ENCODE measurements around the gene BABAM2.
A peak's percentile ranks its signal among the peaks of the same experiment; 100 is the strongest.
"Not testable (repeated sequence)": the region's sequence is repeated elsewhere in the genome, so short reads cannot be mapped to it uniquely, and the experiment has no call there.

BABAM2 gene

DNA sequence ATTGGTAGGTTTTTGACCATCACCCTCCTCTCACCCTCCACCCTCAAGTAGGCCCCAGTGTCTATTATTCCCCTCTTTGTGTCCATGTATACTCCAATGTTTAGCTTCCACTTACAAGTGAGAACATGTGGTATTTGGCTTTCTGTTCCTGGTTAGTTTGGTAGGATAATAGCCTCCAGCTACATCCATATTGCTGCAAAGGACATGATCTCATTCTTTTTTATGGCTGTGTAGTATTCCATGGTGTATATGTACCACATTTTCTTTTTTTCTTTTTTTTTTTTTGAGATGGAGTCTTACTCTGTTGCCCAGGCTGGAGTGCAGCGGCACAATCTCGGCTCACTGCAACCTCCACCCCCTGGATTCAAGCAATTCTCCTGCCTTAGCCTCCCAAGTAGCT lies 88.2 kb downstream of the BABAM2 start:
- DNase-seq (ENCODE audit: low spot score): not testable (repeated sequence)

DNA sequence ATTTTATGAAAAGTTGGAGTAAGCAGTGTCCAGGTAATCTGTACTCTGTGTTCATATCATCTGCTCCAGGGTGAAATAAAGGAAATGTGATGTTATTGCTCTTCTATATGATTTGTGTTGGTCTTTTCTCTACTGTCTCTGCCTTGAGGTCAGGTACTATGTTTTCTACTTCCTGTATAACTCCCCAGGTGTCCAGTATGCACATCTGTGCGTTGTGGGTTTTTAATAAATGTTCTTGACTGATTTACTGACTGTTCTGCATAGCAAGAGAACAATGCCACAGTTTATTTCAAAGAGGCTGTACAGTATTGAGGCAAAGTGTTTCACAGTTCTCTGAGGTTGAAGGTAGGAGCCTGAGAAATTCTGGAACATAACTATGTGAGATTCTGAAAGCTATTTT lies 89.7 kb downstream of the BABAM2 start:
- no peak for DNase-seq (ENCODE audit: low spot score)

DNA sequence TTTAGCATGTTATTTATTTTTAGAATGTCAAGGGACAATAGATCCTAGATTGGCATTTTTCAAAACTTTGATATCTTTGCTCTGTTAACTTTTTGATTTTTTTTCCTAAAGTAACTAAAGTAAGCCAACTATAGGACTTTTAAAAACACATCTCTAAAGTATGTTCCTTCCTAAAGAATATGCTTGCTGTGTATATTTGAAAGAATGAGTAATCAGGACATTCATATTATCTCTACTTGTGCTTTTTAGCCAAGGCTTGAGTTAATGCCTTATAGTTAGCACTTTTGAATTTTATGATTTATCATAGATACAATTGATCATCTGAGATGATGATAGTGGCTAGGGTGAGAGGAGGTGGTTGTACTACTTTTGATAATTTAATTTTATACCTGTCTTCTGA lies 93.6 kb downstream of the BABAM2 start:
- no peak for DNase-seq (ENCODE audit: low spot score)

DNA sequence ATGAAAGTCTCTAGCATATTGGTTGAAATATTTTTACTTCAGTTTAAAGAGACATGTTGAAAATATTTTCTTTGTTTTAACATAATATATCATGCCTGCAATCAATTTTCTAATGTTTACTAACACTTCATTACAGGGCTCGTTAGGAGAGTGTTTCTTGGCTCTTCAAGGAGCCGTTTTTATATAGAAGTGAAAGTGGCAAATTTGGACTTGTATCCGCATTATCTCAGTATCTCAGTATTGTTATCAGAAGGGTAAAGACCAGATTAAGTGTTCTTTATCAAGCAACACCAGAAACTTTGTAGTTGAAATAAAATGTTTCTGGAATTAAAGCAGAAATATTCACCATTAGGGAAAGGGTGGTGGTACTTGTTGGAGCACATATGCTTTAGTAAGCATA lies 97.8 kb downstream of the BABAM2 start:
- DNase-seq (ENCODE audit: low spot score): no peak

DNA sequence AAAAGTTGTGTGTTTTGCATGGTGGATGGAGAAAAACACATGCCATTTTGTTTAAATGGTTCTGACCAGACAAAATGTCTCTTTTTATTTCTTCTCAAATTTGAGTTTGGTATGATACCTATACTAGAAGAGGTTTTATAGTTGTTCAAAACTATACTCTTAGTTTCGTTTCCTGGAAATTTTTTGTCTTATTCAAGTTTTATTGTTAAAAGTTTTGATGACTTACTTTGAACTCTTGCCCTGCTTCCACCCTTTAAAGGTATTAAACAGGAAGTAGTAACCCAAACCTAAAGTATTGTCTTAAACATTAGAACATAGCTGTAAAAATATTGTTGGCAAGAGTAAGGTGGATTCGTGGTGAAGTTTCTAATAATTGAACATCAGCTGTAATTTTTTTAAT lies 98.2 kb downstream of the BABAM2 start:
- no peak for DNase-seq (ENCODE audit: low spot score)

DNA sequence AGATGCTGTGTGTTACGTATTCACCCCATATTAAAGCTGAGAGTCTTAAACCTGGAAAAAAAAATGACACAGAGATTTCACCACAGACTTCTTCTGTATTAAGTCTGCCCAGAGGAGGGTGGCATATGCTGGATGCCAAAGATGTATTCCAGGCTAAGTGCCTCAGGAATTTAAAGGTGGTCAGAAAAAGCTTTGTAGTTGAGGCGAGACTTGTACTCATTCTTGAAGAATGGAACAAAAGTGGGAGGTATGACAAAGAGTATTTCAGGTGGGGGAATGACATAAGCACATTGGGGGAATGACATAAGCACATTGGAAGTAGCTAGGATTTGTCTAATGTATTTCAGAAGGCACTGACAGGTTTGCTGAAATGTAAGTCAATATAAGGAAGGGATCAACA lies 98.6 kb downstream of the BABAM2 start:
- no peak for DNase-seq (ENCODE audit: low spot score)

DNA sequence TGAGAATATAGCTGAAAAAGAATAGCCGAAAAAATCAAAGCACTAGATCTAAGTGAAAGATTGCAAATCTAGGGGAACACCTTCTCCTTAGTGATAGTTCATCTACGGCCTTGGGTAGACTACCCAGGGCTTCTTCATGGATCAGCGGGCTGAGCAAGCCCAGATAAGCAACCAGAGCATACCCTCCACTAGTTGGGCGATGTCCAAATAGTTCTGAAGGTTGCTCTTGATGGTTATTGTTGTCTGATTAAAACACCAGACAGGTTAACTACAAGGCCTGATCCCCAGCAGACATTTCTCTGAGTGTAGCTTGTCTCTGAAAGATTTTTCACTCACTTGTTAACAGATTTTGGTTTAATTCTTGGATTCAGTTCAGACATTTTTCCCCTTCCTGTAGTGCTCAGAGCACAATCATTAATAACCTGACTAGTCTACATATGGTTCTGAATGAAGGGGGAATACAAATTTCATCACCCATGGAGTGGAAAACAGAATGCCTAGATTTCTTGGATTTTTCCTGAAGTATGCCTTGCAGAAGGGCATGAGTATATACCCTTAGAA lies 99.6 kb downstream of the BABAM2 start:
- no peak for DNase-seq (ENCODE audit: low spot score)

DNA sequence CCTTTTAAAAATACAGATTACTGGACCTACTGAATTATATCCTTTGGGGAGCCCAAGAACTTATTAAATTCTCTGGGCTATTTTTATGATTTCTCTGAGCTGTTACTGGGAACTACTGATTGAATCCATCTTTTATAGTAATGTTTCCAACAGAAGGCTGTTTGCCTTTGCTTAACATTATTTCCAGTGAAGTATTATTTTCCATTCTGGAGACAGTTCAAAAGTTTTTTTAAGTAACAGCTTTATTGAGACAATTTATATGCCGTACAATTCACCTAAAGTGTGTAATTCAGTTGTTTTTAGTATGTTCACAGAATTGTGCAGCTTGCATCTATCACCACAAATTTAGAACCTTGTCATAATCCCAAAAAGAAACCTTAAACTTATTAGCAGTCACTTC lies 100.6 kb downstream of the BABAM2 start:
- DNase-seq (ENCODE audit: low spot score): no peak

DNA sequence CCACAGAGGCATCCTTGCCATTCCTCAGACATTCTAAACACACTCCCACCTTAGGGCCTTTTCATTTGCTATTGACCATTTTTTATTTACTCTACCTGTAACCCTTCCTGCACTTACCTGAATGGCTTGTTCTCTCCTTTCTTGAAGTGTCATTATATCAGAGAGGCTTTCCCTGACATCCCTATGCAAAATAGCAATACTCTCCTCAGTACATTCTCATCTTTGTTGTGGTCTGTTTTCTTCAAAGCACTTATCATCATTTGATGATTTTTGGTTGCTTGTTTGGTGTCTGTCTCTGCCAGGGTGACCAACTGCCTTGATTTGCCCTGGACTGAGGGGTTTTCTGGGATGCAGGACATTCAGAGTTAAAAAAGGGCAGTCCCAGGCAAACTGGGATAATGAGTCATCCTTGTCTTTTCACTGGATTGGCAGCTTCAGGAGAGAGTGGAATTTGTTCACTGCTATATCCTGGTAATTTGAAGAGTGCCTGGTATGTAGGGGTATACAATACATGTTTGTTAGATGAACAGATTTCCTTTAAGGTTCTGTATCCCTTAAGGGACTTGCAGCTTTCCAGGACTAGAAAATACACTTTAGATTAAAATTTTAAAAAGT lies 102.4 kb downstream of the BABAM2 start:
- peak; percentile 31 for DNase-seq (ENCODE audit: low spot score)

DNA sequence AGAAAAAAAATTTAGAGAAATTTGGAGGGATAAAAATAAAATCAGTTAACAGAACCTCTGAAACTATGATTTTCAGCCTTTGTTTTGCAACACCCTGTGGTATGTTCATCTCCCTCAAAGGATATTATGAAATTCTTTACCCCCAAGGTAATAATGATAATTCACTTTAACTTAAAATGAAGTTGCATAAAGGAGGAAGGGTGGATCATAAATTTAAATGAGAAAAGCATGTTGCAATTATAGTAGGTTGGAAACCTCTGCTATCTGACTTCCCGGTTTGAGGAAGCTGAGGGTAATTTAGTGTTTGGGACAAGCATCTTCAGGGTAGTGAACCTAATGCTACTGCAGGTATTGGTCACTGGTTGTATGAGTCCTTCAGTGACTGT lies 102.9 kb downstream of the BABAM2 start:
- no peak for DNase-seq (ENCODE audit: low spot score)

DNA sequence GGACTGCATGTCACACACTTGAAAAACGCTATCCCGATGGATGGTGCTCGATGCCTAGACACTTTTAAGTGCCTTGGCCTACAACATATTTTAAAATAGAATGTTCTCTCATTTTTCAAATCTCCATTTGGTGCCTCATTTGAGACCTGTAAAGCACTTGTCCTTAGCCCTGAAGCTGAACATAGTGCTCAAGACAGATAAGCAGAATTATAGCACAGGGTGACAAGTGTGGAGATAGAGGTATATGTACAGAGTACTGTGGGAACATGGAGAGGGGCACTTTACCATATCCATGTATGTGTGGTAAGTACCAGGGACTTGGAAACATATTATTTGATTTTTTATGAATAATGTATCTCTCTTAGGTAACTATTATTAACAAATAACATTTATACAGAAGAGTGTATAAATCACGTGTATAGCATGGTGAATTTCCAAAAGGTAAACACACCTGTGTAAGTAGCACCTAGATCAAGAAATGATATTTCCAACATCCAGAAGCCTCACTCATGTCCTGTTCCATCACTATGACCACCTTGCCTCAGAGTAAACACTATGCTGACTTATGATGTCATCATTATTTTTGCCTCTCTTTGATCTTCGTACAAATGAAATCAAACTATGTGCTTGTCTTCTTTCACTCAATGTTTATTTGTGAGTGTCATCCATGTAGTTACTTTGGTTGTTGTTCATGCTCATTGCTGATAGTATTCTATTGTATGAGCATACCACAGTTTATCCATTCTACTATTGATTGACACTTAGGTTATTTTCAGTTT lies 103.6 kb downstream of the BABAM2 start:
- no peak for DNase-seq (ENCODE audit: low spot score)

DNA sequence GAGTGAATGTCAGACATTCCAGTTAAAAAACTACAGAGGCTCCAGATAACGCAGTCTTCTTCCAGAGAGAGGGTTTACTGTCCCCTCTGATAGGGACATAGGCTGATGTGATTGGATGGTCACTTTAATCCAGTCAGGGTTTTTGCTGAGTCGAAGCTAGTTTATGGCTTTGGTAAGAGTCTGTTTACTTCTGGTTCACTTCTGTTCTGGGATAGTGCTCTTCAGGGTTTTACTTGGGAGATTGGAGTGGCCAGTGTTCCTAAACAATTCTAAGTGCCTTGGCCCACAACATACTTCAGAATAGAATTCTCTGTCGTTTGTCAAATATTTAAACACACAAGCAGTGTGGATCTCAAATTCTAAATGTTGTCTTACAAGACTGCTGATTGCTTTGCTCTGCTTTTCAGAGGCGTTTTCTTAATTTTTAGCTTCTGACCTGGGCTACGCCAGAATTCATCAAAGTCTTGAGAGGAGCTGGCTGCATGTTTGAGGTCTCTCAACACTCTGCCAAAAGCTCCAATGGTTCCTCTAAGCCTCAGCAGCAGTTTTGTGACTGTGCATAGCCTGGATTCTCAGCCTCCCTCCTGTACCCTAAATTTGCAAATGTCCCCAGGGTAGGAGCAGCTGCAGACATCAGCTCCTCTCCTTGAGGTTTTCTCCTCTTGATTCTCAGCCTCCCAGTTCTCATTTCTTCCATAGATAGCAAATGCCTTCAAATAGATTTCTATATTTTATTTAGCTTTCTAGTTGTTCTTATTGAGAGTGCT lies 105.8 kb downstream of the BABAM2 start:
- DNase-seq (ENCODE audit: low spot score): no peak

DNA sequence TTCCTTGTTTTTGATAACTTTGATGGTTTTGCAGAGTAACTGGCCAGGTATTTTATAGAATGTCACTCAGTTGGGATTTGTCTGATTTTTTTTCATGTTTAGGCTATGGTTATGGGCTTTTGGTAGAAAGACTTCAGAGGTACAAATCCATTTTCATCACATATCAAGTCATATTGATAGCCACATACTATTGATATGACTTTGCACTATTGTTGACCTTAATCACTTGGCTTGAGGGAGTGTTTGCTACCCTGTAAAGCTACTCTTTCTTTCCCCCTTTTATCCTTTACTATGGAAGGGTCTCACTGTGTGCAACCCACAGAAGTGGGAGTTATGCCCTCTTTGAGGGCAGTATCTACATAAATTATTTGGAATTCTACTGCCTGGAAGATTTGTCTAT lies 109.8 kb downstream of the BABAM2 start:
- DNase-seq (ENCODE audit: low spot score): no peak

DNA sequence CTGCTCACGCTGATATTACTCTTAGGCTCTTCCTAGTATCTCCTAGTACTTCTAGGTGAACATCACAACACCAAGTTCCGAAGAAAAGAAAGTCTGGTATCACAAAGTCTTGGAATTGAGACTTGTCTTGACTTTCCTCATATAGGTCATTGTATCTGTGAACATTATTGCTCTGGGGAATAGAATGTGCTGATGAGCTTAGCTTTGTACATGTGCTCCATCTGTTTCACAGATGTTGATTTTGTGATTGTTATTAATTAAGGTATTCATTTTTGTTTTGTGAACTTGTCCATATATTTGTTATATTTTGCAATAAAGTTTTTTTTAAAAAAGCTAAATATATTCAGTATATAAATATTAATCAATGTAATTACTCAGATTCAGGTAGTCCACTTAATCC lies 111.7 kb downstream of the BABAM2 start:
- DNase-seq (ENCODE audit: low spot score): no peak

DNA sequence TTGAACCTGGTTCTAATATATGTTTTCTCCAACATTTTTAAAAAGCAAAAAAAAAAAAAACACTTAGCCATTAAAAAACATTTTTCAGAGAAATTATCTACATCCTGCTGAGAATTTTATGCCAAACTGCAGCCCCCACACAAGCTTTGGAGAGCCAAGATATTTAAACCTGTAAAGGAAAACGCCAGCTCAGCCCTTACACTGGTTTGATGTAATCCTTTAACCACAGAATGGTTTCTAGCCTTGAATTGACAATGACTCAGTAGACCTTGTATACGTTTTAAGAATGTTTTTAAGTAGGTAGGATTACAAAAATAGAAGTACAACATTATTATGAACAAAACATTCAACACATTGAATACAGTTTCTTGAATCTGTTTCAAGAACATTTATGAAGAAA lies 113.6 kb downstream of the BABAM2 start:
- peak; percentile 7 for DNase-seq (ENCODE audit: low spot score)

DNA sequence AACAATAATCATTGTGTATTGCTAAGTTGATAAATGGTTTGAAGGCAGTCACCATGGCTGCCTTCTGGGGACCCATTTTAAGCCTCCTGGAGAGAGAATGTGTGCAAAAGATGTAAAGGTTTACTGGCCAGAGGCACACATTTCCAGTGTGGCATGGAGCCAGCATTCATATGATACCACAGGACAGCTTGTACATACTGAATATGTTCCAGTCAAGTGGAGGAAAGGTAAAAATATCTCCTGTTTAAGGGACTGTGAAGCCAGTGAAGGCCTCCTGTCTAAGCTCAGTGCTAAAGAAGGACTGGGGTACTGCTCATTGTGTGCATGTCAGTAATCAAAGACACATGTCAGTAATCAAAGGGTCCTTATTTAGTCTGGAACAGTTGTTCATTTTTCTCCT lies 119.2 kb downstream of the BABAM2 start:
- DNase-seq (ENCODE audit: low spot score): no peak

DNA sequence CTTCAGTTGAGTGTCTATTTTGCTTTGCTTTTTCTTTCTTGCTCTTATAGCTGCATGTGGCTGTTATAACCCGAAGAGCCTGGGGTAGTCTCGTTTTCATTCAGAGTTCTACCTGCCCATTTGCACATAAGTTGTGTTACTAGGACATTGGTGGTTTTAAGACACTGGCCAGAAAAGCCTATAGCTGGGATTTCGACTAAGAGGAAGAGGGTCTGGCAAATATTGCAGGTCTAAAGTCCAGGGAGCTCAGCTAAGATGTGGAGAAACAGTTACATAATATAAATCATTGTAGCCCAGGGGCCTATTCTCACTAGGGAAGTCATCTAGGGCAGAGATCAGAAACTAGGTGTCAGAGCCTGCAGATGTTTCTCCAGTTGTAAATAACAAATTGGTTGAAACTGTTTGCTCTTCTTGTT lies 120.8 kb downstream of the BABAM2 start:
- no peak for DNase-seq (ENCODE audit: low spot score)

DNA sequence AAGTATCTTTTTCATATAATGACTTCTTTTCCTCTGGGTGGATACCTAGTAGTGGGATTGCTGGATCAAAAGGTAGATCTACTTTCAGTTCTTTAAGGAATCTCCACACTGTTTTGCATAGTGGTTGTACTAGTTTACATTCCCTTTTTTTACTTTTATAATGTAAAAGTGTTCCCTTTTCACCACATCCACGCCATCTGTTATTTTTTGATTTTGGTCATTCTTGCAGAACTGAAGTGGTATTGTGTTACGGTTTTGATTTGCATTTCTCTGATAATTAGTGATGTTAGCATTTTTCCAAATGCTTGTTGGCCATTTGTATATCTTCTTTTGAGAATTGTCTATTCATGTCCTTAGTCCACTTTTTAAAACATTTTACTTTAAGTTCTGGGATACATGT lies 127.9 kb downstream of the BABAM2 start:
- DNase-seq (ENCODE audit: low spot score): not testable (repeated sequence)

DNA sequence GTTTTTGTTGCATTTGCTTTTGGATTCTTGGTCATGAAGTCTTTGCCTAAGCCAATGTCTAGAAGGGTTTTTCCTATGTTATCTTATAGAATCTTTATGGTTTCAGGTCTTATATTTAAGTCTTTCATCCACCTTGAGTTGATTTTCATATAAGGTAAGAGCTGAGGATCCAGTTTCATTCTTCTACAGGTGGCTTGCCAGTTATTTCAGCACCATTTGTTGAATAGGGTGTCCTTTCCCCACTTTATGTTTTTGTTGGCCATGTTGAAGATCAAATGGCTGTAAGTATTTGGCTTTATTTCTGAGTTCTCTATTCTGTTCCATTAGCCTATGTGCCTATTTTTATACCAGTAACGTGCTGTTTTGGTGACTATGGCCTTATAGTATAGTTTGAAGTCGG lies 129.0 kb downstream of the BABAM2 start:
- DNase-seq (ENCODE audit: low spot score): not testable (repeated sequence)

DNA sequence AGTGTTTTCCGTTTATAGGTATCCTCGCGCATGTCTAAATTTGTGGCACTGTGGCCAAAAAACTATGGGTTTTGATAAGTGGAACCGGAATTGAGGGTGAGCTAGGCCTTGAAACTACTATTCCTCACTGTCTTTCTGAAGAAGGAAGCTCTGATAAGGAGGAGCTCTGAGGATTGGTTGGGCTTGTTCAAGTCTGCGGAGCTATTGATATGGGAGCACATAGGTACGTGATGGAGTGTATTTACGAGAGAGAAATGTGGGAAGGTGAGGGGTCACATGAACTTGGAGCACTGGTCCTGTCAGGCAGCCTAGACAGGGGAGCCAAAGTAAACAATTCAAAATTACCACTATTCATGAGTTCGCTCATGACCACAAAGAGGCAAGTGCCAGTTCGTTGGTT lies 131.4 kb downstream of the BABAM2 start:
- no peak for DNase-seq (ENCODE audit: low spot score)

DNA sequence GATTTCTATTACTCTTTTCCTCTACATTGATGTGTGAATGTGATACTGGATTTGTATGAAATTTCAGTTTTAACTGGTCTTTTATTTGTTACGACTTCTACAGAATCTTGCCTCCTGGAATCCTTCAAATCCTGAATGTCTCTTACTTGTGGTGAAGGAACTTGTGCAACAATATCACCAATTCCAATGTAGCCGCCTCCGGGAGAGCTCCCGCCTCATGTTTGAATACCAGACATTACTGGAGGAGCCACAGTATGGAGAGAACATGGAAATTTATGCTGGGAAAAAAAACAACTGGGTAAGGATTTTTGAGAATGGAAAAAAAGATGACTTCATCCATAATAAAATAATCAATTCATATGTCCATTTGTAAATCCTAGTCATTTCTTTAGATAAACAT lies 134.6 kb downstream of the BABAM2 start:
- DNase-seq (ENCODE audit: low spot score): no peak

DNA sequence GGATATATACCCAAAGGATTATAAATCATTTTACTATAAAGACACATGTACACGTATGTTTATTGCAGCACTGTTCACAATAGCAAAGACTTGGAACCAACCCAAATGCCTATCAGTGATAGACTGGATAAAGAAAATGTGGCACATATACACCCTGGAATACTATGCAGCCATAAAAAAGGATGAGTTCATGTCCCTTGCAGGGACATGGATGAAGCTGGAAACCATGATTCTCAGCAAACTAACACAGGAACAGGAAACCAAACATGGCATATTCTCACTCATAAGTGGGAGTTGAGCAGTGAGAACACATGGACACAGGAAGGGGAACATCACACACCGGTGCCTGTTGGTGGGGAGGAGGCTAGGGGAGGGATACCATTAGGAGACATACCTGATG lies 135.7 kb downstream of the BABAM2 start:
- not testable (repeated sequence) for DNase-seq (ENCODE audit: low spot score)

DNA sequence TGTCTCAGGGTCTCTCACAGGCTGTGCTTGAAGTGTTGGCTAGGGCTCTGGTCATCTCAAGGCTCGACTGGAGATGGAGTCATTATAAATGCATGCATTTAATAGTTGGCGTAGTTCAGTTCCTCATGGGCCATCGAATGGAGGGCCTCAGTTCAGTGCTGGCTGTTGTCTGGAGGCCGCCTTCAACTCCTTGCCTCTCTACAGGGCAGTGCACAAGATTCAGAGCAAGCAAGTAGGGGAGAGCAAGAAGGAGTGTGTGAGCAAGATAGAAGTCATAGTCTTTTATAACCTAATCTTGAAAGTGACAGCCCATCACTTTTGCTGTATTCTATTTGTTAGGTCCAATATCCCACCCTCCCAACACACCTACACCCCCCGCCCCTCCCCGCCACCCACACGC lies 137.5 kb downstream of the BABAM2 start:
- DNase-seq (ENCODE audit: low spot score): no peak
